A549 treated with AZD9567 at 1 μM for 4 hours (cell line): ENCODE data around the gene ARAP1. TPM values are rescaled to one million over a fixed set of nuclear protein-coding genes. Genes with fewer than 3 reads are reported as not detected.

ENCODE experiments used
- total RNA-seq: library from RNA; stranded (reverse); fragments of 200-300 nt; extraction: Qiagen RNA extraction; gene quantifications from 5 replicates; pipeline ENCODE4 v1.2.3, GENCODE V29; 2022; ENCODE audit not compliant: insufficient read depth

ARAP1 gene
- total RNA-seq, result 24.6 to 28.9 TPM (median 26.4 TPM) in 5 replicates

DNA sequence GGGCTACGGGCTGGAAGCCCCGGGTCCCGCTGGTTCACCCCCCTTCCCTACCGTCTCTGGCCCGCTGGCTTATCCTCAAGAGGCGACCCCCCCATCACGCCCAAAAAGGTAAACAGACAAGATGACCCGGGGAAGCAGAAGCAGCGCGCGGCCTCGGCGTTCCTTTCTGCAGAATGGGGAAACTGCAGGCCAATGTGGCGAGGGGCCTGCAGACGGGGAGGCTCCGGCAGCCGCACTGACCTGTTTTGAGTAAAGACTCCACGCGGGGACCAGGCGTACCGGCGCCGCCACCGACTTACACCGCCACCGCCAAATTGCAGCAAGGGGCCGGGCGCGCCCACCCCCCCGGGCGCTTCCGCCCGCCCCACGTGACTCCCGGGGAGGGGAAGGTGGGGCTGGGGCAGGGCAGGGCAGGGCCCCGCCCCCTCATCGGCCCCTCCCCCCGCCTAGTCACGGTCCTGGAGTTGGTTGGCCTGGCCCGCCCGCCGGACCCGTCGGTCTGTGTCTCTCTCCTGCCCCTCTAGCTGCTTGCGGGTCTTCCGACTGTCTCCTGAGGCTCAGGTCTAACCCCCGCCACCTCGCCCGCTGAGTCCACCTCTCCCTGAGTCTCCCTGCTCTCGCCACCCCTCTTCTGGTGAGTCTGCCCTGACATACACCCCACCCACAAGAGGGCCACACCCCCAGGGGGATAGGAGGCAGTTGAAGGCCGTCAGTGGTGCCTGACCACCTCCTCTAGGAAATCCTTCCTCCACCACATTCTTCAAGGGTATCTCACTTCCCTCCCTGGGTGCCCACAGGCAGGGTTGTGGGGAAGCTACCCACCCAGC lies at the start of gene ARAP1:
Gene ARAP1, minus strand, starts transcription at position 321 of the 827 bp plus-strand sequence. CDS start 25,280 bp downstream, outside the sequence.

DNA sequence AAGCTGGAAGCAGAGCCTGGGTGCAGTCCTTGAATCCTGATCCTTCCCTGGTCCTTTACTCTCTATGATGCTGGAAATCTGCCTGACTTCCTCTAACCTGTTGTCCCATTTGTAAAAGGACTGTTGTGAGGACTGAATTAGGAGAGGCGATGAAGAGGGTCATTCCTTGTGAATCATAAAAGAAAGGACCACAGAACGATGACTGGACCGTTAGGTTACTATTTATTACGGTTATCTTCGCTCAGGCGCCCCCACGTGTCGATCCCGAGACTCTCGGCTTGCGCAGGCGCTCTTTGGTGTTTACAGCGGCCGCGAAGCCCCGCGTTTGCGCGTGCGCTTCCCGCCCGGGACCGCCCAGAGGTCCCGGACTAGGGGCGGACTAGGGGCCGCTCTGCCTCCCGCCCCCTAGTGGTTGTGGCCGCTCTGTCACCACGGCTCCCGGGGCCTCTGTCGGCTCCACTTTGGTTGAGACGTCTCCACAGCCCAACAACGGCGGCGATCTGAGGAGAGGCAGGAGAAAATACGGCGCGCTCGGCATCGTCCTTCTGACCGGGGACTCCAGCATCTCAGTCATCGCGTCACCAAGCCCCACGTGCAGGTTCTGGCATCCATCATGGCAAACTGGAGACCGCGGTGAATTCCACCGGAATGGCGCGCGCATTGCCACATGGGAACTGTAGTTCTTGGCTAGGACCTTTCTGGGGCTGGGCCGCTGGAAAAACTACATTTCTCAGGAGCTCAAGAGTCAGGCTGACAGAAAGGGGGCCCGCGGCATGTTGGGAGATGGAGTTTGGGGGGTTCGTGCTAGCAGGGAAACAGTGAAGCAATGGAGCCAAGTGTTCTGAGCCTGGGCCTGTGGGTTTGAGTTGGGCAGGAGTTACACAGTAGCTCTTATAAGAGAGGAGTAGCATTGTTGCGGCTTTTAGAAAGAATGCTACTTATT lies 41.5 kb upstream of the ARAP1 start, which contains the start of gene STARD10:
Gene STARD10, minus strand, starts transcription at position 623 of the 943 bp plus-strand sequence. CDS start 12,866 bp downstream, outside the sequence.

DNA sequence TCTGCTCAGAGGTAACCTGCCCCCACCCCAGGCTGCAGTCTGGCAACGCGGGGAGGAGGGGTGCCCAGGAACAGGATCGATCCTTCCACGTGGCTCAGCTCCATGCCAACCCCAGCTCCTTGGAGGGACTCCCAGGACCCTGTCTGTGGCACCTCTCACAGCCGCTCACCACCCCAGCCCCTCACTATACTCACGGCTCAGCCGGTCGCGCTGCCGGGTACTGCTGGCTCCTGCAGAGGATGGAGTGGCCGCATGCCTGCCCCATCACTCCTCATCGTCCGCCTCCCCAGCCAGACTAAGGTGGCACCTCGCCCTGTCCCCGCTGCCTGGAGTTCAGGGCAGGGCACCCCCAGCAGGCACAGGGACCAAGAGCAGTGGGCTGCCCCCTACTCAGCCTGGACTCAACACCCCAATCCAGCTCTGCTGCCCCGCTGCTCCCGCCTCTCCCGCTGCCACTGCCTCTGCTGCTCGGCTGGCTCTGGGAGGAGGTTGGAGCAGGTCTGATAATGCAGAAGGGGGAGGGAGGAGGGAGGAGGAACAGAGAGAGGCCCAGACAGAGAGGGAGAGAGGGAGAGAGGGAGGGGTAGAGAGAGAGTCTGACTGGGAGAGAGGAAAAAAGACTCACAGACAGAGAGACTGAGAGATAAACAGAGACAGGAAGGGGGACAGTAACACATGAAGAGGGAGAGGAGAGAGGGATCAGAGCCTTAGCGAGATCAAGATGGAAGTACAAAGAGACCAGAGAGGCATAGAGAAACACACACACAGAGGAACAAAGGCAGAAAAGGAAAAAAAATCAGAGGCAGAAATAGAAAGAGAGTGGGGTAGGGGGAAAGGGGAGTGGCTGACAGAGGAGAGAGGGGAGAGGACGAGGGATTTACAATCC lies 78.0 kb downstream of the ARAP1 start, which contains the start of gene PDE2A:
Gene PDE2A, minus strand, starts transcription at position 480 of the 886 bp plus-strand sequence. Its CDS starts 215 bp downstream, at position 265.

Other genes with a start within 250 kb of the ARAP1 start
- gene PDE2A, start 78.0 kb downstream of the ARAP1 start, total RNA-seq, result 1.1 to 2.3 TPM (median 1.7 TPM) in 4 of 5 replicates, not detected in the other
- 14.1 to 24.0 TPM (median 16.0 TPM) in 5 replicates for gene STARD10, start 41.6 kb upstream of the ARAP1 start, total RNA-seq
- gene ATG16L2, start 62.0 kb upstream of the ARAP1 start, total RNA-seq, result 1.8 to 5.8 TPM (median 4.4 TPM) in 5 replicates